Erythroblast (primary cell): ENCODE results near the gene SERGEF.

ENCODE experiments used
- DNase-seq, 2 experiments: peaks; one replicate each; lab custom pipeline; 2025; lab: John Stamatoyannopoulos, UW
- GATA1 ChIP-seq: IDR thresholded peaks from 2 replicates; pipeline ENCODE4 v1.6.1; 2011; ENCODE audit warnings: low read depth, mild to moderate bottlenecking, control low read depth, low read length, moderate library complexity
- POLR2A ChIP-seq: IDR thresholded peaks from 2 replicates; pipeline ENCODE4 v1.6.1; 2011; ENCODE audit warnings: mild to moderate bottlenecking, low read length

SERGEF gene

GRCh38 chr11:17867341-17867740 is 145.5 kb downstream of the SERGEF start:
- no peak for TF ChIP-seq POLR2A
- TF ChIP-seq GATA1 = no peak
- no peak for DNase-seq

GRCh38 chr11:17865765-17866428 is 146.9 kb downstream of the SERGEF start:
- DNase-seq = no peak
- TF ChIP-seq GATA1 (no peak), POLR2A (no peak)

GRCh38 chr11:17864478-17864941 is 148.3 kb downstream of the SERGEF start:
- peak in 1 of 2 experiments; percentile 14 for DNase-seq
- no peak for TF ChIP-seq GATA1
- TF ChIP-seq POLR2A = no peak

GRCh38 chr11:17861036-17861755 is 151.7 kb downstream of the SERGEF start:
- TF ChIP-seq GATA1 (no peak), POLR2A (no peak)
- no peak for DNase-seq

GRCh38 chr11:17859552-17859951 is 153.3 kb downstream of the SERGEF start:
- no peak for DNase-seq
- no peak for TF ChIP-seq POLR2A
- no peak for TF ChIP-seq GATA1

- no peak for TF ChIP-seq POLR2A
- no peak for TF ChIP-seq GATA1
- peak in 1 of 2 experiments; percentile 8 for DNase-seq
Observed at GRCh38 chr11:17855531-17856290, 157.1 kb downstream of the SERGEF start.

- no peak for TF ChIP-seq GATA1
- no peak for TF ChIP-seq POLR2A
- DNase-seq = no peak
Observed at GRCh38 chr11:17853280-17853679, 159.6 kb downstream of the SERGEF start.

GRCh38 chr11:17852246-17852645 is 160.6 kb downstream of the SERGEF start:
- no peak for DNase-seq
- TF ChIP-seq POLR2A (no peak), GATA1 (no peak)

- TF ChIP-seq GATA1 = no peak
- no peak for TF ChIP-seq POLR2A
- no peak for DNase-seq
Observed at GRCh38 chr11:17851697-17852096, 161.2 kb downstream of the SERGEF start.

- no peak for TF ChIP-seq GATA1
- TF ChIP-seq POLR2A = no peak
- DNase-seq = no peak
Observed at GRCh38 chr11:17850336-17850735, 162.5 kb downstream of the SERGEF start.

GRCh38 chr11:17848715-17849114 is 164.1 kb downstream of the SERGEF start:
- TF ChIP-seq GATA1 = no peak
- TF ChIP-seq POLR2A = no peak
- peak; percentile 62 to 79 for DNase-seq

GRCh38 chr11:17846852-17847453 is 165.9 kb downstream of the SERGEF start:
- TF ChIP-seq GATA1 (no peak), POLR2A (no peak)
- DNase-seq = peak in 1 of 2 experiments; percentile 3

- DNase-seq = no peak
- no peak for TF ChIP-seq GATA1
Observed at GRCh38 chr11:17845431-17845881, 167.4 kb downstream of the SERGEF start.

- TF ChIP-seq POLR2A (no peak), GATA1 (no peak)
- DNase-seq = no peak
Observed at GRCh38 chr11:17840101-17840548, 172.7 kb downstream of the SERGEF start.
